Activated T-helper 1 cell treated with anti-CD3 and anti-CD28 coated beads, Interleukin-12 subunit alpha, Interleukin-12 subunit beta, Interleukin-2, Interleukin-4 antibody, amounts not matched to agents 30 ng/mL and 10 ng/mL and 1 ng/mL, durations not matched to agents 14 hours and 24 hours and 36 hours (primary cell): ENCODE results near the gene PLEKHO2. TPM values are rescaled to one million over a fixed set of nuclear protein-coding genes. Genes with fewer than 3 reads are reported as not detected.

ENCODE experiments used
- total RNA-seq: library from RNA; stranded (reverse); gene quantifications from 2 replicates; pipeline ENCODE4 v1.2.3, GENCODE V29; 2022

PLEKHO2 gene
- total RNA-seq, 1 donor from 2014 or later: 17.8 TPM

Other genes starting within 250 kb of the PLEKHO2 start
- 0.10 TPM in 1 of 2 replicates, not detected in the other for gene RBPMS2, start 66.3 kb upstream of the PLEKHO2 start, total RNA-seq
- gene PIF1, start 16.3 kb upstream of the PLEKHO2 start, total RNA-seq: 19.1 and 23.9 TPM in 2 replicates
- gene ANKDD1A, start 70.0 kb downstream of the PLEKHO2 start, total RNA-seq: 0.93 and 1.3 TPM in 2 replicates
- 70.2 and 73.3 TPM in 2 replicates for gene SPG21, start 148.0 kb downstream of the PLEKHO2 start, total RNA-seq
- 18.8 and 21.1 TPM in 2 replicates for gene MTFMT, start 187.7 kb downstream of the PLEKHO2 start, total RNA-seq
- not detected in 2 replicates for gene SLC51B, start 203.5 kb downstream of the PLEKHO2 start, total RNA-seq
- gene RASL12, start 226.1 kb downstream of the PLEKHO2 start, total RNA-seq: not detected in 2 replicates
- gene KBTBD13, start 234.8 kb downstream of the PLEKHO2 start, total RNA-seq: not detected in 2 replicates